Left hindlimb (tissue), 1 donor: ENCODE results near the gene GTF2A2.
"Not testable (repeated sequence)": the region's sequence is repeated elsewhere in the genome, so short reads cannot be mapped to it uniquely, and the experiment has no call there.

Experiments used
- DNase-seq: peaks from one replicate; pipeline ENCODE4 v3.0.0-alpha.2; 2018

GTF2A2 gene

DNA sequence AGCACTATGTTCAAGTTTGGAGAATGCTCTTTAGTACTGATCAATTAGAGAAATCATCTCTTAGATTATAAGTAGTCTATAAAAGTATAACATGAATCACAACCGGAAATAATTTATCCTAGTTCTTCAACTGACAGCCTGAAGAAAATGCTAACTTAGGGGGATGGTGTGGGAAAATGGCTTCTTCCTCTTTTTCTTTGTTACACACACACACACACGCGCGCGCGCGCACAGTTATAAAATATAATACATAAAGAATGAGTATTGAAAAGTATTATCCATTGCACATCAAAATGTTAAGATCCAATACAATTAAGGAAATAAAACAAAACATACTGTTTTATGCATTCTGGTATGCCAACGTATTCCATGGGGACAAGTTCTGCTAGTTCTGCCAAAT lies 11.2 kb upstream of the GTF2A2 start:
- DNase-seq, result no peak

DNA sequence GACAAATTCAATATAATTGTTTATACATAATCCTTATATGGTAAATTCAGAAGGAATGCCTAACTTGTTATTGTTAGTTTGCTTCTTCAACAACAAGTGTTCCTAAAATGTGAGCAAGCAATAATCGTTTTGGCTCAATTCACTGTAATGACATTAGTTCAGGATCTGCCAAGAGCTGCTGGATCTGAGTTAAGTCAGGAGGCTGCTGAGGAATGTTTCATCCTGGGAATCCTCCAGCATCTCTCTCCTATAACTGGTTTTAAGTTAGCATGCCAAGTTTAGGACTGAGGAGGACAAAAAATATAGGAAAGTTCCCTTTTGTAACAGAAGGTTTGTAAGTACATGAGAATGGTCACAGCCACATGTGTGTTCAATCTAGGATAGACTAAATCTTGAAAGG lies 4.9 kb upstream of the GTF2A2 start:
- DNase-seq, result peak; percentile 48

GRCh38 chr15:59659366-59659765 lies 2.1 kb upstream of the GTF2A2 start:
- no peak for DNase-seq

GRCh38 chr15:59657635-59658125 lies 365 bp upstream of the GTF2A2 start:
- no peak for DNase-seq

DNA sequence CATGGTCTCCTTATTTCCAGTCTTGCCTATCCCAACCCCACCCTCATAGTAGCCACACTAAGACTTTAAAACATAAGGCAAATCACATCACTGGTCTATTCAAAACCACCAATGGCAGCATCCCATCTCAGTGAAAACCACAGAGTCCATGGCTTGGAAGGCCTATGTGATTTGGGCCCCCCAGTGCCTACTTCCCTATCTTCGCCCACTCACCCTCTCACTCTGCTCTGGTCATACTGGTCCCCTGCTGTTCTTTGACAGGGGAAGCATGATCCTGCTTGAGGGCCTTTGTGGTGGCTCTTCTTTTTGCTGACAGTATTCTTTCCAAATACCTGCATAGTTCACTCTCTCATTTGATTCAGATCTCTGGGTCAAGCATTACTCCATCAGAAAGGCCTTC lies 3.3 kb downstream of the GTF2A2 start:
- no peak for DNase-seq

- DNase-seq, result no peak
Observed at GRCh38 chr15:59649603-59650002, 7.7 kb downstream of the GTF2A2 start.

- no peak for DNase-seq
Observed at GRCh38 chr15:59647085-59647484, 10.2 kb downstream of the GTF2A2 start.

GRCh38 chr15:59646277-59646676 lies 11.0 kb downstream of the GTF2A2 start:
- DNase-seq, result no peak

- not testable (repeated sequence) for DNase-seq
Observed at GRCh38 chr15:59645812-59646211, 11.5 kb downstream of the GTF2A2 start.

GRCh38 chr15:59644756-59645155 lies 12.6 kb downstream of the GTF2A2 start:
- DNase-seq, result no peak

GRCh38 chr15:59642351-59642750 lies 15.0 kb downstream of the GTF2A2 start:
- no peak for DNase-seq

GRCh38 chr15:59637507-59637906 lies 19.8 kb downstream of the GTF2A2 start:
- not testable (repeated sequence) for DNase-seq

- DNase-seq, result no peak
Observed at GRCh38 chr15:59636184-59636583, 21.1 kb downstream of the GTF2A2 start.

DNA sequence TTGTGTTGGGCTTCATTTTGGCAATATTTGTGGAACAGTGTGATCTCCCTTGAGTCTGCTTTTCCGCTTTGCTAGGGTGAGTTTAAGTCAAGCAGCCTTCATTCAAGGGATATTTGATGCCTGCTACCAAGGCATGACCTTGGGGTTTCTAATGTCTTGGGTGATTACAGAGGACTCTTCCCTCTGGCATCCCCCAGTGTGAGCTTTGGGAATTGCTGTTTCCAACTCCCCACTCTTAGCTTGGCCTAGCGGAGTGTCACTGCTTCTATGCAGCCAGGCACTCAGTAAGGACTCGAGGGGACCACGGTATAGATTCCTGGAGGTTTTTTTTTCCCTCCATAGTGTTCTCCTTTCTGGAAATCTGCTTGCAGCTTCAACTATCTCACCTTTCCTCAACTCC lies 24.6 kb downstream of the GTF2A2 start:
- DNase-seq, result no peak

- peak; percentile 41 for DNase-seq
Observed at GRCh38 chr15:59622289-59622688, 35.0 kb downstream of the GTF2A2 start.

GRCh38 chr15:59618406-59618805 lies 38.9 kb downstream of the GTF2A2 start:
- no peak for DNase-seq

GRCh38 chr15:59616379-59616778 lies 40.9 kb downstream of the GTF2A2 start:
- no peak for DNase-seq

GRCh38 chr15:59615661-59616060 lies 41.7 kb downstream of the GTF2A2 start:
- no peak for DNase-seq

DNA sequence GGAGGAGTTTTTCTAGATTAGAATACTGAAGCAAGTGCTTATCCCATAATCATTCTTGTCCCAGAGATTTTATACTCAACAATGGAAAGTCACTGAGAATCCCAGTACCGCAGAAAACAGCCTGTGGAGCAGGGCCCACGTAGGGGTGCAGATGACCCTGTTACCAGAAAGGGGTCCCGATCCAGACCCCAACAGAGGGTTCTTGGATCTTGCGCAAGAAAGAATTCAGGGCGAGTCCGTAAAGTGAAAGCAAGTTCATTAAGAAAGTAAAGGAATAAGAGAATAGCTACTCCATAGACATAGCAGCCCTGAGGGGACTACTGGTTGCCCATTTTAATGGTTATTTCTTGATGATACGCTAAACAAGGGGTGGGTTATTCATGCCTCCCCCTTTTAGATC lies 43.2 kb downstream of the GTF2A2 start:
- DNase-seq, result no peak

DNA sequence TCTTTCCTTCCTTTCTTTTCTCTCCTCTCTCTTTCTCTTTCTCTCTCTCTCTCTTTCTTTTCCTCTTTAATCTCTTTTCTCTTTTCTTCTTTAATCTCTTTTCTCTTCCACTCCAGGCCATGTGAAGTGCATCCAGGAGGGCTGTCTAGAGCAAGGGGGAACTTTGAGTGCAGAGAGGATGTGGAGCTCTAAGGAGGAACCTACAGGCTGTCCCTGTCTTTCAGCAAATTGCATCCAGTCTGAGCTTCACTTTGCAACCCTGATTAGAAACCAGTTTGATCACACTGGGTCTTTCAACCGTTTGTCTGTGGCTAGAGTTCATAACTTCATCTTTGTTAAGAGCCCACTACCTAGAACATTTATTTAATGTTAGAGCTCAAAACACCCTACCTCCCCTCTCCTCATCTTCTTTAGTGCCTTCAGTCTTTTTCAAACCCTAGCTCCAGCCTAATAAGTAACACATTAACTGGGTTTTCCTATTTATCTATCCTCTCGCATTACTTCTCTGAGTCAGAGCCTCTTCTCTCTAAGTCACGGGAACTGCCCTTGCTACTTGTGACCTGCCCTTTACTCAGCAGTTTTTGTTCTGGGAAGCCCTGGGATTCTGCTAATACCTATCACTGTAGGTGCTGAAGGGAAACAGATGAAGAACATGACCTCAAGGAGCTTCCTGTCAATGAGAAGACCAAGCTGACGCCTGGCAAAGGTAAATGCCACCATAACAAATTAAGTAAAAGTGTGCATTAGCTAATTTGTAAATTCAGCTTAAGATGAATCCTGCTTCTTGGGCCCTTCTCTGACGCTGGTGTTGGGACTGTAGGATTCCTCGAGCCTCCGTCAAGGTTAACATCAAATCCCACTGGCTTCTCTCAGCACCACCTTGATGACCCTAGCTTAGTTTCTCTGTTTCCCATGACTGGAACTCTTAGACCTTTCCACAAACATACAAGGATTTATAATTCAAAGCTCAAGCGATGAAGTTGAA lies 45.7 kb downstream of the GTF2A2 start, which contains the start of gene GCNT3:
TSS of gene GCNT3 (plus strand) at position 508 of the 985 bp plus-strand sequence. CDS start 6,456 bp downstream, outside the sequence.
- no peak for DNase-seq

GRCh38 chr15:59609730-59610712 lies 47.3 kb downstream of the GTF2A2 start:
- DNase-seq, result no peak

DNA sequence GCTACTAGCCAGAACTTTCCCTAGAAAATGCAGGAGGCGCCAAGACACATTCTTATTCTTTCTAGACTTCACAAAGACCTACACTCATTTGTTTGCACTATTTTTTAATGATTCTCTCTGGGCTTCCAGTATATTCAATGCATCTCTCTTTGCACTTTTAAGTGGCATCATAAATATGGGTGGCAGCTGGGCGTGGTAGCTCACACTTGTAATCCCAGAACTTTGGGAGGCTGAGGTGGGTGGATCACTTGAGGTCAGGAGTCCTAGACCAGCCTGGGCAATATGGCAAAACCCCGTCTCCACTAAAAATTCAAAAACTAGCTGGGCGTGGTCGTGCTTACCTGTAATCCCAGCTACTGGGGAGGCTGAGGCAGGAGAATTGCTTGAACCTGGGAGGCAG lies 51.3 kb downstream of the GTF2A2 start:
- DNase-seq, result no peak

DNA sequence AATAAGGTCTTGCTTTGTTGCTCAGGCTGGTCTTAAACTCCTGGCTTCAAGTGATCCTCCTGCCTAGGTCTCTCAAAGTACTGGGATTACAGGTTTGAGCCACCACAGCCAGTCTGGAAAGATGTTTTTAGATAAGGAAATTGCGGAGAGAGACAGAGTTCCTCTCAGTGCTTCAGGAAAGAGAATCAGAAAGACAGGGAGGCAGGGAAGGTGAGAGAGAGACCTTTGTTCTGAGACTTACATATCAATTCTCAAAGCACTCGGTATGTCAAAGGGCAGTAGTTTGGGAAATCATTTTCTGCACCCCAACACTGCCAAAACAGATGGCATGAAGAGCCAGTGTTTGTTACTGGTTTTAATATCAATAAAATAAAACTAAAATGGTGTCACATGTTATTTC lies 58.9 kb downstream of the GTF2A2 start:
- no peak for DNase-seq
